Lung (tissue), 12 donors: ENCODE data around the gene CDC42SE1. TPM values are rescaled to one million over a fixed set of nuclear protein-coding genes. Genes with fewer than 3 reads are reported as not detected.

ENCODE experiments used
- ATAC-seq: fragments of 200-7000 bp; cut with Tn5 transposase; one replicate; pipeline ENCODE4 v1.9.1; 2020; ENCODE audit warnings: moderate number of reproducible peaks; ENCODE audit not compliant: insufficient read depth, low FRiP score
- DNase-seq, 3 donors: peaks; one replicate each; pipeline ENCODE4 v3.0.0-alpha.2; 2013 to 2017
- H3K27ac ChIP-seq, 2 donors: one replicate each; pipeline ENCODE4 v1.5.1; 2013; ENCODE audit warnings: mild to moderate bottlenecking in 2 of 2, moderate library complexity in 2 of 2, control low read depth in 1 of 2, inconsistent platforms in 1 of 2, low read depth in 1 of 2, low read length in 1 of 2
- H3K27me3 ChIP-seq, 3 donors: one replicate each; pipeline ENCODE4 v1.5.1; 2013; ENCODE audit warnings: low read length in 2 of 3; ENCODE audit not compliant: control insufficient read depth in 3 of 3, insufficient read depth in 3 of 3
- H3K36me3 ChIP-seq, 4 donors: one replicate each; pipeline ENCODE4 v1.5.1; 2013; ENCODE audit warnings: low read length in 4 of 4, mild to moderate bottlenecking in 1 of 4, moderate library complexity in 1 of 4; ENCODE audit not compliant: control insufficient read depth in 4 of 4, insufficient read depth in 4 of 4
- H3K4me1 ChIP-seq, 5 donors: one replicate each; pipeline ENCODE4 v1.5.1; 2013; ENCODE audit warnings: low read length in 5 of 5, mild to moderate bottlenecking in 2 of 5, moderate library complexity in 1 of 5; ENCODE audit not compliant: control insufficient read depth in 5 of 5, insufficient read depth in 5 of 5
- H3K4me3 ChIP-seq: one replicate; pipeline ENCODE4 v1.5.1; 2013; ENCODE audit warnings: mild to moderate bottlenecking, control low read depth, moderate library complexity
- H3K9ac ChIP-seq, 2 donors: one replicate each; pipeline ENCODE4 v1.5.1; 2013; ENCODE audit warnings: low read length in 2 of 2, control low read depth in 1 of 2; ENCODE audit not compliant: insufficient read depth in 1 of 2
- H3K9me3 ChIP-seq, 4 donors: one replicate each; pipeline ENCODE4 v1.5.1; 2013; ENCODE audit warnings: low read length in 3 of 4, mild to moderate bottlenecking in 1 of 4, moderate library complexity in 1 of 4; ENCODE audit not compliant: control insufficient read depth in 4 of 4, insufficient read depth in 3 of 4
- WGBS, 2 donors: extraction: QIAGEN DNeasy Blood & Tissue Kit; methylation state at CpG; one replicate each; pipeline ENCODE4 v1.1.7; 2013; 5-methylcytosine and 5-hydroxymethylcytosine counted together
- polyA plus RNA-seq, 2 donors: library from polyadenylated mRNA; stranded (reverse); fragments of 200-250 nt; gene quantifications; one replicate each; pipeline ENCODE4 v1.2.1, GENCODE V29; 2013
- total RNA-seq, 2 donors: library from RNA; depleted of rRNA in 1 of 2; stranded (reverse); fragments of >200 nt in 1 of 2; gene quantifications; one replicate each; pipeline ENCODE4 v1.2.1, GENCODE V29; 2014 to 2021
- TF ChIP-seq, protein P1 (sequence below): IDR thresholded peaks from 2 replicates; pipeline ENCODE4 v1.5.1; 2012; ENCODE audit warnings: mild to moderate bottlenecking; ENCODE audit errors: control extremely low read depth, extremely low read depth
- donor health status: control.
- donor health status: control.
- donor health status: Bipolar disorder and iron deficiency.
- donor health status: healthy.
- donor health status: DM: yes; HTN: yes; CAD: no.

The CDC42SE1 gene
- total and polyA plus RNA-seq, 4 donors: 38.4 to 147 (median 95.5) TPM

DNA sequence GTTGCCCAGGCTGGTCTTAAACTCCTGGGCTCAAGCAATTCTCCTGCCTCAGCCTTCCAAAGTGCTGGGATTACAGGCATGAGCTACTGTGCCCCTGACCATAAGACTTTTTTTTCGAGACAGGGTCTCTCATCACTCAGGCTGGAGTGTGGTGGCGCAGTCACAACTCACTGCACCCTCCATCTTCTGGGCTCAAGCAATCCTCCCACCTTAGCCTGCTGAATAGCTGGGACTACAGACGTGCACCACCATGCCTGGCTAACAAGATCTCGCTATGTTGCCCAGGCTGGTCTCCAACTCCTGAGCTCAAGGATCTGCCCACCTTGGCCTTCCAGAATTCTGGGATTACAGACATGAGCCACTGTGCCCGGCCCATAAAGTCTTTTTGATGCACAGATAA, 10.0 kb downstream of the CDC42SE1 start:
- no peak overlapping the region for H3K27ac ChIP-seq
- no peak for ATAC-seq

DNA sequence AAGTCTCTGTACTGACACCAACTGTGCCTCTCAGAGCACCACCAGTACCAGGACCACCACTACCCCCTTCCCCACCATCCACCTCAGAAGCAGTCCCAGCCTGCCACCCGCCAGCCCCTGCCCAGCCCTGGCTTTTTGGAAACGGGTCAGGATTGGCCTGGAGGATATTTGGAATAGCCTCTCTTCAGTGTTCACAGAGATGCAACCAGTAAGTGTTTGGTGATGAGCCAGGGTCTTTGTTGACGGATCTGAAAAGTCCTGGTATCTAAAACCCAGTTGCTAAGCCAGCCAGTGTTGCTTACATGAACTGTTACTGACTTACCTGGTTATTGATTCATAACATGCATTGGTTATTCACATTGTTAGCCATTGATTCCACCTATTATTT, 10.8 kb downstream of the CDC42SE1 start:
- Histone ChIP-seq H3K36me3 (peaks cover 11 to 21% (median 15%) of the 10 kb centered on the region in 4 donors), H3K9me3 (no peaks in the 10 kb centered on the region), H3K27me3 (no peaks in the 10 kb centered on the region), H3K4me3 (peak overlapping the region; percentile 69), H3K9ac (peak overlapping the region in 1 of 2 donors; percentile 76), H3K4me1 (peaks cover 0 to 9% (median 4%) of the 10 kb centered on the region in 5 donors), H3K27ac (peak overlapping the region; percentile 88 to 90)
- TF ChIP-seq, protein P1, sequence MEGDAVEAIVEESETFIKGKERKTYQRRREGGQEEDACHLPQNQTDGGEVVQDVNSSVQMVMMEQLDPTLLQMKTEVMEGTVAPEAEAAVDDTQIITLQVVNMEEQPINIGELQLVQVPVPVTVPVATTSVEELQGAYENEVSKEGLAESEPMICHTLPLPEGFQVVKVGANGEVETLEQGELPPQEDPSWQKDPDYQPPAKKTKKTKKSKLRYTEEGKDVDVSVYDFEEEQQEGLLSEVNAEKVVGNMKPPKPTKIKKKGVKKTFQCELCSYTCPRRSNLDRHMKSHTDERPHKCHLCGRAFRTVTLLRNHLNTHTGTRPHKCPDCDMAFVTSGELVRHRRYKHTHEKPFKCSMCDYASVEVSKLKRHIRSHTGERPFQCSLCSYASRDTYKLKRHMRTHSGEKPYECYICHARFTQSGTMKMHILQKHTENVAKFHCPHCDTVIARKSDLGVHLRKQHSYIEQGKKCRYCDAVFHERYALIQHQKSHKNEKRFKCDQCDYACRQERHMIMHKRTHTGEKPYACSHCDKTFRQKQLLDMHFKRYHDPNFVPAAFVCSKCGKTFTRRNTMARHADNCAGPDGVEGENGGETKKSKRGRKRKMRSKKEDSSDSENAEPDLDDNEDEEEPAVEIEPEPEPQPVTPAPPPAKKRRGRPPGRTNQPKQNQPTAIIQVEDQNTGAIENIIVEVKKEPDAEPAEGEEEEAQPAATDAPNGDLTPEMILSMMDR: peak; percentile 17
- ATAC-seq (no peak), DNase-seq (no peak)
- 25 to 30% methylated on average over 3 of the region's 3 CpGs for WGBS, 2 donors

More for the DNA sequence above, 10.0 kb downstream of the CDC42SE1 start:
- H3K4me3 ChIP-seq: no peak overlapping the region
- TF ChIP-seq, protein P1: no peak
- H3K36me3 ChIP-seq: peaks cover 17 to 24% (median 23%) of the 10 kb centered on the region in 4 donors
- no peaks in the 10 kb centered on the region for H3K27me3 ChIP-seq
- no peak for DNase-seq
- H3K4me1 ChIP-seq: peaks cover 0 to 9% (median 4%) of the 10 kb centered on the region in 5 donors
- H3K9me3 ChIP-seq: no peaks in the 10 kb centered on the region
- no peak overlapping the region for H3K9ac ChIP-seq
- 96% methylated on average over 5 of the region's 5 CpGs for WGBS, 2 donors

DNA sequence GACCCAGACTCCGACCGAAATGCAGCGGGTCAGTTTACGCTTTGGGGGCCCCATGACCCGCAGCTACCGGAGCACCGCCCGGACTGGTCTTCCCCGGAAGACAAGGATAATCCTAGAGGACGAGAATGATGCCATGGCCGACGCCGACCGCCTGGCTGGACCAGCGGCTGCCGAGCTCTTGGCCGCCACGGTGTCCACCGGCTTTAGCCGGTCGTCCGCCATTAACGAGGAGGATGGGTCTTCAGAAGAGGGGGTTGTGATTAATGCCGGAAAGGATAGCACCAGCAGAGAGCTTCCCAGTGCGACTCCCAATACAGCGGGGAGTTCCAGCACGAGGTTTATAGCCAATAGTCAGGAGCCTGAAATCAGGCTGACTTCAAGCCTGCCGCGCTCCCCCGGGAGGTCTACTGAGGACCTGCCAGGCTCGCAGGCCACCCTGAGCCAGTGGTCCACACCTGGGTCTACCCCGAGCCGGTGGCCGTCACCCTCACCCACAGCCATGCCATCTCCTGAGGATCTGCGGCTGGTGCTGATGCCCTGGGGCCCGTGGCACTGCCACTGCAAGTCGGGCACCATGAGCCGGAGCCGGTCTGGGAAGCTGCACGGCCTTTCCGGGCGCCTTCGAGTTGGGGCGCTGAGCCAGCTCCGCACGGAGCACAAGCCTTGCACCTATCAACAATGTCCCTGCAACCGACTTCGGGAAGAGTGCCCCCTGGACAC, 11.3 kb downstream of the CDC42SE1 start:
- H3K4me1 ChIP-seq: peaks cover 0 to 9% (median 4%) of the 10 kb centered on the region in 5 donors
- TF ChIP-seq, protein P1: no peak
- H3K27me3 ChIP-seq: no peaks in the 10 kb centered on the region
- peak overlapping the region; percentile 58 to 76 for H3K9ac ChIP-seq
- peak overlapping the region; percentile 69 for H3K4me3 ChIP-seq
- peak; percentile 77 to 84 (median 77) for DNase-seq
- ATAC-seq: peak; percentile 42
- WGBS, 2 donors: 0% methylated on average over 48 of the region's 48 CpGs
- H3K9me3 ChIP-seq: no peaks in the 10 kb centered on the region
- H3K36me3 ChIP-seq: peaks cover 11 to 16% (median 14%) of the 10 kb centered on the region in 4 donors
- H3K27ac ChIP-seq: peak overlapping the region; percentile 88 to 90
